SIG-M5 treated with dmso at 0.1 percent for 504 hours (cell line): ENCODE results near the gene SPATA3.
"Not testable (repeated sequence)": the region's sequence is repeated elsewhere in the genome, so short reads cannot be mapped to it uniquely, and the experiment has no call there.

ENCODE experiments used
- DNase-seq: peaks from one replicate; lab custom pipeline; 2025; ENCODE audit not compliant: unreplicated experiment; lab: John Stamatoyannopoulos, UW

SPATA3 gene

GRCh38 chr2:230968314-230968713 lies 27.6 kb upstream of the SPATA3 start:
- DNase-seq, result not testable (repeated sequence)

- DNase-seq, result no peak
These were observed 26.8 kb upstream of the SPATA3 start for GRCh38 chr2:230968921-230969658.

- no peak for DNase-seq
These were observed 26.3 kb upstream of the SPATA3 start for GRCh38 chr2:230969659-230970015.

- DNase-seq, result no peak
These were observed 23.9 kb upstream of the SPATA3 start for GRCh38 chr2:230972046-230972445.

GRCh38 chr2:230974096-230974913 lies 21.6 kb upstream of the SPATA3 start:
- DNase-seq, result no peak

- DNase-seq, result no peak
These were observed 20.0 kb upstream of the SPATA3 start for GRCh38 chr2:230975927-230976326.

- no peak for DNase-seq
These were observed 19.2 kb upstream of the SPATA3 start for GRCh38 chr2:230976671-230977171.

GRCh38 chr2:230980468-230980867 lies 15.5 kb upstream of the SPATA3 start:
- no peak for DNase-seq

GRCh38 chr2:230981704-230982103 lies 14.2 kb upstream of the SPATA3 start:
- no peak for DNase-seq

GRCh38 chr2:230982126-230982525 lies 13.8 kb upstream of the SPATA3 start:
- DNase-seq, result no peak

GRCh38 chr2:230982528-230982927 lies 13.4 kb upstream of the SPATA3 start:
- DNase-seq, result no peak

GRCh38 chr2:230983566-230983965 lies 12.4 kb upstream of the SPATA3 start:
- no peak for DNase-seq

- DNase-seq, result no peak
These were observed 11.3 kb upstream of the SPATA3 start for GRCh38 chr2:230984393-230985220.

- DNase-seq, result no peak
These were observed 10.2 kb upstream of the SPATA3 start for GRCh38 chr2:230985519-230986231.

GRCh38 chr2:230986520-230987136 lies 9.3 kb upstream of the SPATA3 start:
- no peak for DNase-seq

- DNase-seq, result peak; percentile 51
These were observed 8.5 kb upstream of the SPATA3 start for GRCh38 chr2:230987137-230988020.

GRCh38 chr2:230989731-230990130 lies 6.2 kb upstream of the SPATA3 start:
- DNase-seq, result no peak

GRCh38 chr2:230990131-230990898 lies 5.6 kb upstream of the SPATA3 start:
- DNase-seq, result no peak

GRCh38 chr2:230990899-230991150 lies 5.1 kb upstream of the SPATA3 start:
- DNase-seq, result no peak
